GM18870 (cell line): Measurements from ENCODE around the gene NDUFA12.
"Not testable (repeated sequence)": the region's sequence is repeated elsewhere in the genome, so short reads cannot be mapped to it uniquely, and the experiment has no call there.

Source experiments
- ATAC-seq: cut with Tn5 transposase; IDR thresholded peaks from one replicate; pipeline ENCODE4 v1.9.1; 2021; ENCODE audit warnings: moderate library complexity; ENCODE audit not compliant: unreplicated experiment

The NDUFA12 gene

GRCh38 chr12:95003213-95003920 is at the start of gene NDUFA12:
NDUFA12 (minus strand) TSS chr12:95003697; CDS start chr12:95003680, 17 bp downstream.
- peak; percentile 87 for ATAC-seq

DNA sequence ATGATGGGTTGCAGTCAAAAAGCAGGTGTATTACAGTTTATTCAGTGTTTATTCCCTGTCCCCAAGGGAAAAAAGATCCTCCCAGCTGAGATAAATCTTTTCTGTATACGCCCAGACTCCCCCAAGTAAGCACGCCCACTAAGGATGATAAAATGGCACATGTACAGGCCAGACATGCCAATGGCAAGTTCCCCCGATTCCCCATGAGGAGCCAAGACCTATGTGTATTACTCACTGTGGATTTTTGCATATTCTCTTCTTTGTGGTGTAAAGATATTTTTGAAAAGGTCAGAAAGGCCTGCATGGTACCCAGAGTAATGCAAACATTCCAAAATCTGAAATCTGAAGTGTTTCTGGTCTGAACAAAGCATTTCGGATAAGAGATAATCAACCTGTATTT is 47.7 kb upstream of the NDUFA12 start:
- ATAC-seq: no peak

DNA sequence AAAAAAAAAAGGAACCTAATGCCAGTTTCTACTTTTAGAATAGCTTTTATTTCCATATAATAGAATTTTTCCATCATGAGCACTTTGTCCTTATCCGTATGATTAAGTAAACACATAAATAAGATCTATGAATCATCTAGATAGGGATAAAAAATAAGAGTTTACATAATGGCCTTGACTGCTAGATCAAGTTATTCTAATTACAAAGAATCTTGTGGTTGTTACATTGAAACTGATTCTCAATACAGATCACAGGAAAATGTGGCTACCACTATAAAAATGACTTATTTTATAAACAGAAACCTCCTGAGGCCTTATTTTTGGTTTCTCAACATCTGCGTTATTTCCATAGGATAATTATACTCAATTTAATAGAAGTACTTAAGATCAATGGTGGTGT is 34.4 kb upstream of the NDUFA12 start:
- ATAC-seq: no peak

GRCh38 chr12:95034750-95035149 is 31.3 kb upstream of the NDUFA12 start:
- no peak for ATAC-seq

GRCh38 chr12:95022477-95022876 is 19.0 kb upstream of the NDUFA12 start:
- ATAC-seq: no peak

DNA sequence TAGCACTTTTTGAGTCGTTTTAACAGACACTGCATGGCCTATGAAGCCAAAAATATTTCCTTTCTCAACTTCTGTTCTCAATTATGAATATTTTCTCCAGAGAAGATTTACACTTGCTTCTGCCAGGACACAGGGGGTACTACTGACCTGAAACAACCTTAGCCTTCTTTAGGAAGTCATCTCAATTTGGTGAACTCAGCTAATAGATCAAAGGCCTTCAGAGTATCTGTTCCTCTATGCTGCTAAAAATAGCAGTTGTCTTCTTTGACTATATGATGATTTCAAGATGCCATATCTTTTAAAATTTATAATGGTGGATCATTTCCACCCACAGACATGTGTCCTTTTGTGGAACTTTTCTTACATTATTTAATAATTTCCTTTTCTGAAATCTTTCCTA is 14.0 kb upstream of the NDUFA12 start:
- ATAC-seq: no peak

DNA sequence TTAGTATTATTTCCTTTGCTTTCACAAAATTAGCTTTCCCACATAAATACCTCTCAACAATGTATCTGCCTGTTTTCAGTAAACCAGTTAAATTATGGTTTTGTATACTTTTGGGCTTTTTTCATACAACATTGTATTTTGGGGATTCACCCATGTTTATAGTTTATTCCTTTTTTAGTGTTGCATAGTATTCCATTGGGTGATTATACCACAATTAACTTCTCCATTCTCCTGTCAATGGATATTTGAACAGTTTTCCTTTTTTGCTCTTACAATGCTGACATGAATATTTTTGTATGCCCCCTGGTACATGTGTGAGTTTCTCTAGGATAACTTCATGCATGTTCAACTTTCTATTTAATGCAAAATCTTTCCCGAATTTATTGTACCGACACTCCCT is 12.6 kb upstream of the NDUFA12 start:
- ATAC-seq: no peak

DNA sequence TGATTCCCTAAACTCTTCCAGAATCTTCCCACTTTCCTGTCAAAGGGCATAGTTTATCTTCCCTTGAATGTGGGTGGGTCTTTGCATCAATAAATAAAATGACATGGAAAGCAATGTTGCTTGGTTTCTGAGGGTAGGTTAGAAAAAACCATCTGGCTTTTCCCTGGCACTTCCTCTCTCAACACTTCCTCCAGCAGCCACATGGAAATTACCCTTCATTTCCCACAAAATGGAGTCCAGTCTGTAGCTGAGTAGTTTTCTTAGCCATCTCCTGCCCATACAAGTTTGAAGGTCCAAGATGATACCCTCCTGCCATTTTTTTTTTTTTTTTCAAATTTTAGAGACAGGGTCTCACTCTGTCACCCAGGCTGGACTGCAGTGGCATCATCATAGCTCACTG is 11.1 kb upstream of the NDUFA12 start:
- ATAC-seq: no peak

DNA sequence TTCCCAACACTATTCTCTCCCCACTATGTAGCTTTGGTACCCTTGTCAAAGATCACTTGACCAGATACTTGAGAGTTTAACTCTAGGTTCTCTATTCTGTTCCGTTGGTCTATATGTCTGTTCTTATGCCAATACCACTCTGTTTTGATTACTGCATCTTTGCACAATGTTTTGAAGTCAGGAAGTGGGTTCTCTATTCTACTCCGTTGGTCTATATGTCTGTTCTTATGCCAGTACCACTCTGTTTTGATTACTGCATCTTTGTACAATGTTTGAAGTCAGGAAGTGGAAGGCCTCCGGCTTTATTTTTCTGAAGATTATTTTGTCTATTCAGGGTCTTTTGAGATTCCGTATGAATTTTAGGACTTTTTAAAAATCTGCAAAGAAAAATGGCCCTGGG is 2.7 kb upstream of the NDUFA12 start:
- no peak for ATAC-seq

GRCh38 chr12:95004610-95005009 is 1.1 kb upstream of the NDUFA12 start:
- ATAC-seq: no peak

- peak; percentile 1 for ATAC-seq
Observed at GRCh38 chr12:95003921-95004272, 400 bp upstream of the NDUFA12 start.

- no peak for ATAC-seq
Observed at GRCh38 chr12:95002754-95003153, 743 bp downstream of the NDUFA12 start.

- no peak for ATAC-seq
Observed at GRCh38 chr12:94998326-94998725, 5.2 kb downstream of the NDUFA12 start.

GRCh38 chr12:94997726-94998125 is 5.8 kb downstream of the NDUFA12 start:
- ATAC-seq: no peak

DNA sequence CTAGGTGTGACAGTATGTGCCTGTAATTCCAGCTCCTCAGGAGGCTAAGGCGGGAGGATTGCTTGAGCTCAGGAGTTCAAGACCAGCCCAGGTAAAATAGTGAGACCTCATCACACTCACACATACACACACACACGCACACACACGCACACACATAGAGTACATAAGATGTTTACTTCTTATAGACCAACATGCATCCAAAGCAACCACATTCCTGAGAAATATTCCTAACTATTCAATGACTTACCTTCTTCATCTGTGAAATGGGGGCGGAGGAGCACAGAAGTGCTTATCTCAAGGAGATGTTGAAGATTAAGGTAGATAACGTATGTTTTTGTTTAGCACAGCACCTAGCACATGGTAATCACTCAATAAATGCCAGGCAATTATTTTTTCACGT is 6.4 kb downstream of the NDUFA12 start:
- no peak for ATAC-seq

DNA sequence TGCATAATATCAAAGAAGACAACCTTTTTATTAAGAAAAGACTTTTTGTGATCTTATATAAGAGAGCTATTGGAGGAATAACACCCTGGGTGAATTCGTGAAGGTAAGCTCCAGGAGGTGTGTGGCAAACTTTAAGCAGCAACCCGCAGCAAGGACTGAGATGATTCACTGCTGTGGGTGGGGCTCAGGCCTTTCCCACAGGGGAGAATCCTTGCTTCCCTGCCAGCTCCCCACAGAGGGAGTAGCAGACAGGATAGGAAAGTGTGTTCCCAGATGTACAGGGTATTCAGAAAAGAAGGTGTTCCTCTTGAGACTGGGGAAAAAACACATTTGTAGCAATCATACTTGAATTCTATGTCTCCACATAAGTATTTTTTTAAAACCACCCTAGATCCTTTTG is 9.2 kb downstream of the NDUFA12 start:
- no peak for ATAC-seq

DNA sequence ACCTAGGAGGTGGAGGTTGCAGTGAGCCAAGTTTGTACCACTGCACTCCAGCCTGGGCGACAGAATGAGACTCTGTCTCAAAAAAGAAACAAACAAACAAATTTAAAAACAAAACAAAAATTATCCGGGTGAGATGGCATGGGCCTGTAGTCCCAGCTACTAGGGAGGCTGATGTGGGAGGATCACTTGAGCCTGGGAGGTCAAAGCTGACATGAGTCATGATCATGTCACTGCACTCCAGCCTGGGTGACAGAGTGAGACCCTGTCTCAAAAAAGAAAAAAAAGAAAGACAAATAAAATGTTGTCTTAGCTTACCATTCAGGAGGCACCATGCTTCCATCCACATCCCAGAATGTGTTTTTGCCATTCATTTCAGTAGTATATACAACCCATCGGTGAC is 9.6 kb downstream of the NDUFA12 start:
- not testable (repeated sequence) for ATAC-seq

GRCh38 chr12:94990222-94990621 is 13.3 kb downstream of the NDUFA12 start:
- ATAC-seq: no peak

DNA sequence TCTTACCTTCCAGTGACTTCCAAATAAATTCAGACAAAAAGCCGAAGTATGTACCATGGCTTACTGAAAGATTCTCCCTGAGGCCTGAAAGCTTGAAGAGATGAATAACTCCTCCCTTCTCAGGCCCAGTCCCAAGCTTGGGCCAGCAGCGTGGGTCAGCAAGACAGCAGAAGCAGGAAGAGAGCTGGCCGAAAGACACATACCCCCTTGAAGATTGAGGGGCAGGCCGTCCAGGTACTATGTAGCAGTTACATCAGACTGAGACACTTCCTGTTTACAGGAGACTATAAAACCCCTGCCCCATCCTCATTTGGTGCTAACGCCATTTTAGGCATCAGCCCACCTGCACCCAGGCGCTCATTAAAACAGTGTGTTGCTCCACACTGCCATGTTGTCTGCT is 15.0 kb downstream of the NDUFA12 start:
- ATAC-seq: no peak

DNA sequence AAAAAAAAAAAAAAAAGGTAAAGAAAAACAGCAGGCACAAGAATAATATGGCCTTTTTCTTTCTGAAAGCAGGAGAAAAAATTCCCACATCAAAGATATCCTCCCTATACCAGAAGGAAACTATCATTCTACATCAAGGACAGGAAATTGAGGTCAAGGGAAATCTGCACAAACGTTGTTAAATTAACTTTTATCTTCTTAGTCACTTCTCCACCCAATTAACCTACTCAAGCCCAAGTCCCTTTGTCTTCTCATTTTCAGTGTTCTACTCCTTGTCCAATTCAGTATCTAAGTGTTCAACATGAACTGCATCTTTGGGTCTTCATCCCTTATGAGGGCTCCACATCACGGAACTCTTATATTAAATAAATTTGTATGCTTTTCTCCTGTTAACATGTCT is 15.7 kb downstream of the NDUFA12 start:
- ATAC-seq: no peak

DNA sequence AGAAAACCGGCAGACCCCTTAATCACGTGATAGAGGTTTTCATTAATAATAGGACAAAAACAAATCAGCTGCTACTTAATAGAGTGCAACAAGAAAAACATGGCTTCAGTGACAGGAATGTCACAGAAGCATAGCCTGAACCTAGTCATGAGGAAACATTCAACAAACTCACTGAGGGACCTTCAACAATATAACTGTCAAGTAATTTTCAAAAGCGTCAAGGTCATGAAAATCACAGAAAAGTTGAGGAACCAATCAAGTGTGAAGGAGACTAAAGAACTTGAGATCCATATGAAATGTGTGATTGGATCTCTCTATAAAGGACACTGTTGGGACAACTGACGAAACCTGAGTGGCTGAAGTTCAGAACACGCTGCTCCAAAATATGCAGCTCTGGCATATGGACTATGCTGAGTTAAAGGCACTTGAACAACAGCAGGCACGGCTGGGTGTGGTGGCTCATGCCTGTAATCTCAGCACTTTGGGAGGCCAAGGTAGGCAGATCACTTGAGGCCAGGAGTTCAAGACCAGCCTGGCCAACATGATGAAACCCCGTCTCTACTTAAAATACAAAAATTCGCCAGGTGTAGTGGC is 16.3 kb downstream of the NDUFA12 start:
- ATAC-seq: no peak

DNA sequence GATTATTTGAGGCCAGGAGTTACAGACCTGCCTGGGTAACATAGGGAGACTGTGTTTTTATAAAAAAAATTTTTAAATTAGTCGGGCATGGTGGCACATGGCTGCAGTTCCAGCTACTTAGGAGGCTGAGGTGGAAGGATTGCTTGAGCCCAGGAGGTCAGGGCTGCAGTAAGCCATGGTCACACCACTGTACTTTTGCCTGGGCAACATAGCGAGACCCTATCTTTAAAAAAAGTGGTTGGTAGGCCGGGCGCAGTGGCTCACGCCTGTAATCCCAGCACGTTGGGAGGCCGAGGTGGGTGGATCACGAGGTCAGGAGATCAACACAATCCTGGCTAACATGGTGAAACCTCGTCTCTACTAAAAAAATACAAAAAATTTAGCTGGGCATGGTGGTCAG is 18.4 kb downstream of the NDUFA12 start:
- ATAC-seq: not testable (repeated sequence)

- ATAC-seq: no peak
Observed at GRCh38 chr12:94983321-94983720, 20.2 kb downstream of the NDUFA12 start.
